Activated CD4-positive, alpha-beta memory T cell treated with anti-CD3 and anti-CD28 coated beads, Interleukin-2, amount 10 ng/mL, durations not matched to agents 7 days and 5 days (primary cell): ENCODE measurements around the gene IKZF1. TPM values are rescaled to one million over a fixed set of nuclear protein-coding genes. Genes with fewer than 3 reads are reported as not detected.

Experiments used
- CTCF ChIA-PET: fragments of 350-600 bp; sonication (Branson Sonifier 250); formaldehyde crosslinking; loops from one replicate; lab custom pipeline; 2021; ENCODE audit warnings: antibody characterized with exemption, inconsistent platforms; lab: Charles Lee
- POLR2A ChIA-PET: fragments of 350-600 bp; sonication (Branson Sonifier 250); formaldehyde crosslinking; loops from one replicate; lab custom pipeline; 2021; ENCODE audit warnings: antibody characterized with exemption; lab: Charles Lee
- DNase-seq: peaks from one replicate; pipeline ENCODE4 v3.0.0-alpha.2; 2020
- H3K27ac Mint-ChIP-seq: one replicate; pipeline ENCODE4 v1.8.0; 2021; ENCODE audit warnings: mild to moderate bottlenecking, mixed read lengths
- H3K27me3 Mint-ChIP-seq: one replicate; pipeline ENCODE4 v1.8.0; 2021; ENCODE audit warnings: mixed read lengths
- H3K36me3 Mint-ChIP-seq: one replicate; pipeline ENCODE4 v1.8.0; 2021; ENCODE audit warnings: low read depth, mixed read lengths
- H3K4me1 Mint-ChIP-seq: one replicate; pipeline ENCODE4 v1.8.0; 2021; ENCODE audit warnings: mixed read lengths
- H3K4me3 Mint-ChIP-seq: one replicate; pipeline ENCODE4 v1.8.0; 2021; ENCODE audit warnings: mild to moderate bottlenecking, mixed read lengths
- H3K9me3 Mint-ChIP-seq: one replicate; pipeline ENCODE4 v1.8.0; 2021; ENCODE audit warnings: mixed read lengths
- total RNA-seq, 2 experiments: library from RNA; stranded (reverse); gene quantifications; one replicate each; pipeline ENCODE4 v1.2.3, GENCODE V29; 2021

Gene IKZF1
- total RNA-seq, 2 experiments from 2014 or later, result 383 to 404 TPM

GRCh38 chr7:50270531-50271018, 33.9 kb upstream of the IKZF1 start:
- DNase-seq, result no peak
- H3K4me1 Mint-ChIP-seq, result peaks cover 77% of the 10 kb centered on the region
- H3K9me3 Mint-ChIP-seq, result peaks cover 4% of the 10 kb centered on the region
- peaks cover 23% of the 10 kb centered on the region for H3K36me3 Mint-ChIP-seq
- peak overlapping the region; percentile 36 for H3K27ac Mint-ChIP-seq
- POLR2A ChIA-PET, result interaction anchor here (2.1 to 11.8 kb wide), 2 partner anchors 8 to 40 kb away, joined by 8 to 454 read pairs; partner anchors contain the start of gene IKZF1
- no peaks in the 10 kb centered on the region for H3K27me3 Mint-ChIP-seq
- no peak overlapping the region for H3K4me3 Mint-ChIP-seq
- CTCF ChIA-PET, result no interaction called here

GRCh38 chr7:50272808-50273207, 31.7 kb upstream of the IKZF1 start:
- peaks cover 25% of the 10 kb centered on the region for H3K36me3 Mint-ChIP-seq
- peaks cover 4% of the 10 kb centered on the region for H3K9me3 Mint-ChIP-seq
- CTCF ChIA-PET, result interaction anchor here (2.3 to 2.4 kb wide), 2 partner anchors 19 to 43 kb away, joined by 5 to 8 read pairs; no protein-coding TSS in a partner anchor
- no peak overlapping the region for H3K27ac Mint-ChIP-seq
- POLR2A ChIA-PET, result interaction anchor here (0.9 to 2.1 kb wide), 8 partner anchors 11 to 100 kb away, joined by 3 to 9 read pairs (median 4); partner anchors contain the start of gene IKZF1
- no peak overlapping the region for H3K4me3 Mint-ChIP-seq
- H3K27me3 Mint-ChIP-seq, result no peaks in the 10 kb centered on the region
- no peak for DNase-seq
- H3K4me1 Mint-ChIP-seq, result peaks cover 54% of the 10 kb centered on the region

- Mint-ChIP-seq H3K27ac (no peak overlapping the region), H3K4me3 (no peak overlapping the region), H3K4me1 (peaks cover 49% of the 10 kb centered on the region), H3K9me3 (peaks cover 4% of the 10 kb centered on the region), H3K36me3 (peaks cover 23% of the 10 kb centered on the region), H3K27me3 (no peaks in the 10 kb centered on the region)
- ChIA-PET POLR2A (interaction anchor here (0.9 to 1.9 kb wide), 9 partner anchors 10 to 100 kb away, joined by 3 to 9 read pairs (median 3); partner anchors contain the start of gene IKZF1), CTCF (interaction anchor here (1.4 to 2.4 kb wide), 3 partner anchors 18 to 68 kb away, joined by 3 to 8 read pairs (median 5); no protein-coding TSS in a partner anchor)
- no peak for DNase-seq
Observed at GRCh38 chr7:50273301-50273700, 31.2 kb upstream of the IKZF1 start.

- CTCF ChIA-PET, result interaction anchor here (1.4 to 2.4 kb wide), 3 partner anchors 18 to 69 kb away, joined by 3 to 8 read pairs (median 5); no protein-coding TSS in a partner anchor
- POLR2A ChIA-PET, result interaction anchor here (0.9 to 1.9 kb wide), 10 partner anchors 9 to 99 kb away, joined by 3 to 9 read pairs (median 4); partner anchors contain the start of gene IKZF1
- Mint-ChIP-seq H3K4me3 (no peak overlapping the region), H3K4me1 (peaks cover 44% of the 10 kb centered on the region), H3K9me3 (peaks cover 6% of the 10 kb centered on the region), H3K27ac (no peak overlapping the region), H3K27me3 (peaks cover 2% of the 10 kb centered on the region), H3K36me3 (peaks cover 23% of the 10 kb centered on the region)
- DNase-seq, result no peak
Observed at GRCh38 chr7:50273870-50274269, 30.6 kb upstream of the IKZF1 start.

GRCh38 chr7:50274361-50274760, 30.2 kb upstream of the IKZF1 start:
- H3K4me1 Mint-ChIP-seq, result peaks cover 39% of the 10 kb centered on the region
- CTCF ChIA-PET, result interaction anchor here (0.9 to 2.4 kb wide), 5 partner anchors 10 to 69 kb away, joined by 3 to 8 read pairs (median 3); no protein-coding TSS in a partner anchor
- H3K27me3 Mint-ChIP-seq, result peaks cover 6% of the 10 kb centered on the region
- peaks cover 11% of the 10 kb centered on the region for H3K9me3 Mint-ChIP-seq
- H3K36me3 Mint-ChIP-seq, result peaks cover 25% of the 10 kb centered on the region
- no peak overlapping the region for H3K4me3 Mint-ChIP-seq
- DNase-seq, result no peak
- POLR2A ChIA-PET, result interaction anchor here (1.0 to 1.9 kb wide), 8 partner anchors 8 to 99 kb away, joined by 3 to 6 read pairs (median 3); partner anchors contain the start of gene IKZF1
- no peak overlapping the region for H3K27ac Mint-ChIP-seq

GRCh38 chr7:50275430-50275829, 29.1 kb upstream of the IKZF1 start:
- CTCF ChIA-PET, result interaction anchor here (1.0 kb wide), 1 partner anchor 32 kb away, joined by 3 read pairs; no protein-coding TSS in a partner anchor
- POLR2A ChIA-PET, result interaction anchor here (1.4 kb wide), 1 partner anchor 9 kb away, joined by 3 read pairs; no protein-coding TSS in a partner anchor
- H3K27ac Mint-ChIP-seq, result no peak overlapping the region

GRCh38 chr7:50276483-50276882, 28.0 kb upstream of the IKZF1 start:
- Mint-ChIP-seq H3K9me3 (peaks cover 11% of the 10 kb centered on the region), H3K27me3 (peaks cover 6% of the 10 kb centered on the region), H3K36me3 (peaks cover 20% of the 10 kb centered on the region), H3K4me1 (peaks cover 28% of the 10 kb centered on the region), H3K27ac (no peak overlapping the region), H3K4me3 (no peak overlapping the region)
- POLR2A ChIA-PET, result interaction anchor here (1.5 kb wide), 1 partner anchor 9 kb away, joined by 7 read pairs; no protein-coding TSS in a partner anchor
- CTCF ChIA-PET, result interaction anchor here (1.0 kb wide), 1 partner anchor 9 kb away, joined by 3 read pairs; no protein-coding TSS in a partner anchor
- no peak for DNase-seq

More at GRCh38 chr7:50275430-50275829, 29.1 kb upstream of the IKZF1 start:
- DNase-seq, result no peak
- peaks cover 23% of the 10 kb centered on the region for H3K36me3 Mint-ChIP-seq
- peaks cover 11% of the 10 kb centered on the region for H3K9me3 Mint-ChIP-seq
- peaks cover 30% of the 10 kb centered on the region for H3K4me1 Mint-ChIP-seq
- no peak overlapping the region for H3K4me3 Mint-ChIP-seq
- H3K27me3 Mint-ChIP-seq, result peaks cover 6% of the 10 kb centered on the region

GRCh38 chr7:50278120-50278519, 26.4 kb upstream of the IKZF1 start:
- H3K36me3 Mint-ChIP-seq, result peaks cover 14% of the 10 kb centered on the region
- peaks cover 32% of the 10 kb centered on the region for H3K4me1 Mint-ChIP-seq
- peaks cover 6% of the 10 kb centered on the region for H3K27me3 Mint-ChIP-seq
- H3K9me3 Mint-ChIP-seq, result peaks cover 11% of the 10 kb centered on the region
- DNase-seq, result no peak
- CTCF ChIA-PET, result no interaction called here
- H3K27ac Mint-ChIP-seq, result no peak overlapping the region
- POLR2A ChIA-PET, result interaction anchor here (0.6 kb wide), 1 partner anchor 13 kb away, joined by 3 read pairs; no protein-coding TSS in a partner anchor
- no peak overlapping the region for H3K4me3 Mint-ChIP-seq

GRCh38 chr7:50281680-50282445, 22.7 kb upstream of the IKZF1 start:
- peaks cover 11% of the 10 kb centered on the region for H3K9me3 Mint-ChIP-seq
- H3K4me3 Mint-ChIP-seq, result peak overlapping the region; percentile 43
- ChIA-PET POLR2A (interaction anchor here (1.6 kb wide), 1 partner anchor 14 kb away, joined by 9 read pairs; no protein-coding TSS in a partner anchor), CTCF (interaction anchor here (0.7 to 1.8 kb wide), 3 partner anchors 18 to 76 kb away, joined by 4 to 11 read pairs (median 4); no protein-coding TSS in a partner anchor)
- DNase-seq, result no peak
- peaks cover 34% of the 10 kb centered on the region for H3K4me1 Mint-ChIP-seq
- H3K27me3 Mint-ChIP-seq, result peaks cover 6% of the 10 kb centered on the region
- peaks cover 9% of the 10 kb centered on the region for H3K36me3 Mint-ChIP-seq
- H3K27ac Mint-ChIP-seq, result peak overlapping the region; percentile 21

- DNase-seq, result no peak
- Mint-ChIP-seq H3K4me3 (no peak overlapping the region), H3K9me3 (peaks cover 11% of the 10 kb centered on the region), H3K27ac (no peak overlapping the region), H3K4me1 (peaks cover 34% of the 10 kb centered on the region), H3K36me3 (peaks cover 9% of the 10 kb centered on the region), H3K27me3 (peaks cover 6% of the 10 kb centered on the region)
- POLR2A ChIA-PET, result interaction anchor here (1.0 to 1.6 kb wide), 4 partner anchors 9 to 22 kb away, joined by 3 to 9 read pairs (median 4); no protein-coding TSS in a partner anchor
- CTCF ChIA-PET, result interaction anchor here (0.7 to 1.8 kb wide), 3 partner anchors 16 to 77 kb away, joined by 4 to 11 read pairs (median 4); no protein-coding TSS in a partner anchor
Observed at GRCh38 chr7:50282813-50283605, 21.5 kb upstream of the IKZF1 start.

- no peak overlapping the region for H3K4me3 Mint-ChIP-seq
- H3K27ac Mint-ChIP-seq, result no peak overlapping the region
- POLR2A ChIA-PET, result interaction anchor here (1.1 to 1.5 kb wide), 3 partner anchors 9 to 23 kb away, joined by 3 to 4 read pairs (median 4); no protein-coding TSS in a partner anchor
- peaks cover 10% of the 10 kb centered on the region for H3K9me3 Mint-ChIP-seq
- peaks cover 34% of the 10 kb centered on the region for H3K4me1 Mint-ChIP-seq
- no peak for DNase-seq
- H3K27me3 Mint-ChIP-seq, result peaks cover 5% of the 10 kb centered on the region
- H3K36me3 Mint-ChIP-seq, result peaks cover 8% of the 10 kb centered on the region
- CTCF ChIA-PET, result interaction anchor here (0.8 to 1.8 kb wide), 2 partner anchors 9 to 78 kb away, joined by 3 to 11 read pairs; no protein-coding TSS in a partner anchor
Observed at GRCh38 chr7:50283731-50284130, 20.8 kb upstream of the IKZF1 start.
